Small intestine (tissue), 7 donors: ENCODE measurements around the gene IP6K2. TPM values are rescaled to one million over a fixed set of nuclear protein-coding genes. Genes with fewer than 3 reads are reported as not detected.
A peak's percentile ranks its signal among the peaks of the same experiment; 100 is the strongest.

Experiments
- DNase-seq, 2 donors: peaks; one replicate each; pipeline versions ENCODE4 v3.0.0 to v3.0.0-alpha.2; 2013
- FAIRE-seq: peaks from 2 replicates; lab custom pipeline; 2012; peaks lifted over from hg19 to GRCh38; lab: Jason Lieb, UNC
- H3K27ac ChIP-seq, 3 donors: one replicate each; pipeline ENCODE4 v1.5.1; 2013; ENCODE audit warnings: low read length in 2 of 3, mild to moderate bottlenecking in 2 of 3, control low read depth in 1 of 3, inconsistent platforms in 1 of 3, low read depth in 1 of 3, moderate library complexity in 1 of 3
- H3K27me3 ChIP-seq, 3 donors: one replicate each; pipeline ENCODE4 v1.6.1; 2013; ENCODE audit warnings: low read length in 3 of 3, inconsistent platforms in 1 of 3; ENCODE audit not compliant: control insufficient read depth in 3 of 3, insufficient read depth in 3 of 3
- H3K36me3 ChIP-seq, 3 donors: one replicate each; pipeline ENCODE4 v1.6.1; 2013; ENCODE audit warnings: low read length in 3 of 3, inconsistent platforms in 1 of 3, low read depth in 1 of 3, mild to moderate bottlenecking in 1 of 3, moderate library complexity in 1 of 3; ENCODE audit not compliant: control insufficient read depth in 3 of 3, insufficient read depth in 2 of 3
- H3K4me1 ChIP-seq, 3 donors: one replicate each; pipeline ENCODE4 v1.6.1; 2013; ENCODE audit warnings: low read length in 2 of 3, inconsistent platforms in 1 of 3, low read depth in 1 of 3, mild to moderate bottlenecking in 1 of 3, moderate library complexity in 1 of 3; ENCODE audit not compliant: control insufficient read depth in 3 of 3, insufficient read depth in 2 of 3
- H3K4me3 ChIP-seq, 3 donors: one replicate each; pipeline ENCODE4 v1.5.1; 2013; ENCODE audit warnings: low read length in 3 of 3, control low read depth in 1 of 3, inconsistent platforms in 1 of 3, low read depth in 1 of 3, mild to moderate bottlenecking in 1 of 3, moderate library complexity in 1 of 3
- H3K9me3 ChIP-seq, 2 donors: one replicate each; pipeline ENCODE4 v1.6.1; 2013; ENCODE audit warnings: low read depth in 1 of 2, low read length in 1 of 2; ENCODE audit not compliant: control insufficient read depth in 2 of 2, insufficient read depth in 1 of 2
- WGBS, 3 donors: extraction: QIAGEN DNeasy Blood & Tissue Kit; methylation state at CpG; one replicate each; pipeline ENCODE4 v1.1.7; 2013; 5-methylcytosine and 5-hydroxymethylcytosine counted together
- polyA plus RNA-seq, 4 donors: library from polyadenylated mRNA; stranded (reverse) in 3 of 4; unstranded in 1 of 4; fragments of 200-250 nt in 3 of 4; fragments of 120-200 nt in 1 of 4; gene quantifications; one replicate each; pipeline versions ENCODE4 v1.2.1 to v1.2.3, GENCODE V29; 2013
- donor health status: healthy with polysubstance abuse.
- donor health status: control.
- donor health status: control.
- donor health status: Bipolar disorder and iron deficiency.
- donor health status: healthy.

The IP6K2 gene
- polyA plus RNA-seq, 4 donors = 79.5 to 167 (median 108) TPM

- H3K27me3 ChIP-seq = peaks cover 0 to 28% (median 0%) of the 10 kb centered on the region in 3 donors
- H3K4me1 ChIP-seq = peaks cover 0 to 5% (median 1%) of the 10 kb centered on the region in 3 donors
- 3 to 4% (median 3%) methylated on average over 52 to 94 of the region's 94 CpGs for whole genome bisulfite sequencing, 3 donors
- H3K9me3 ChIP-seq = no peaks in the 10 kb centered on the region
- peak overlapping the region in 1 of 3 donors; percentile 56 for H3K27ac ChIP-seq
- peak; percentile 77 to 93 for DNase-seq
- peak overlapping the region; percentile 19 to 52 (median 50) for H3K4me3 ChIP-seq
- FAIRE-seq = no peak
- peaks cover 0 to 7% (median 0%) of the 10 kb centered on the region in 3 donors for H3K36me3 ChIP-seq
Measured at GRCh38 chr3:48656061-48656840, 60.8 kb downstream of the IP6K2 start.

GRCh38 chr3:48655606-48656005 lies 61.4 kb downstream of the IP6K2 start:
- Histone ChIP-seq H3K4me1 (peaks cover 0 to 4% (median 0%) of the 10 kb centered on the region in 3 donors), H3K36me3 (peaks cover 0 to 12% (median 0%) of the 10 kb centered on the region in 3 donors), H3K27me3 (peaks cover 0 to 22% (median 0%) of the 10 kb centered on the region in 3 donors), H3K9me3 (no peaks in the 10 kb centered on the region), H3K27ac (peak overlapping the region in 1 of 3 donors; percentile 56), H3K4me3 (peak overlapping the region; percentile 19 to 52 (median 27))
- 11 to 23% (median 13%) methylated on average over 25 to 30 of the region's 30 CpGs for WGBS, 3 donors
- no peak for FAIRE-seq
- DNase-seq = peak in 1 of 2 donors; percentile 33

- Histone ChIP-seq H3K27me3 (peaks cover 0 to 17% (median 0%) of the 10 kb centered on the region in 3 donors), H3K4me1 (peaks cover 0 to 4% (median 0%) of the 10 kb centered on the region in 3 donors), H3K36me3 (peaks cover 0 to 12% (median 0%) of the 10 kb centered on the region in 3 donors), H3K27ac (no peak overlapping the region), H3K4me3 (no peak overlapping the region), H3K9me3 (no peaks in the 10 kb centered on the region)
- FAIRE-seq (no peak), DNase-seq (no peak)
- WGBS, 3 donors = 92 to 93% (median 92%) methylated on average over 12 of the region's 12 CpGs
Measured at GRCh38 chr3:48655063-48655462, 62.0 kb downstream of the IP6K2 start.

- DNase-seq (no peak), FAIRE-seq (no peak)
- H3K27ac ChIP-seq = no peak overlapping the region
- H3K4me3 ChIP-seq = no peak overlapping the region
- peaks cover 0 to 15% (median 0%) of the 10 kb centered on the region in 3 donors for H3K36me3 ChIP-seq
- H3K4me1 ChIP-seq = peaks cover 0 to 12% (median 0%) of the 10 kb centered on the region in 3 donors
- WGBS, 3 donors = 92 to 95% (median 93%) methylated on average over 15 of the region's 15 CpGs
- peaks cover 0 to 14% (median 0%) of the 10 kb centered on the region in 3 donors for H3K27me3 ChIP-seq
- H3K9me3 ChIP-seq = no peaks in the 10 kb centered on the region
Measured at GRCh38 chr3:48652923-48653715, 63.9 kb downstream of the IP6K2 start.

- Histone ChIP-seq H3K4me1 (peaks cover 0 to 10% (median 0%) of the 10 kb centered on the region in 3 donors), H3K27ac (no peak overlapping the region), H3K4me3 (no peak overlapping the region), H3K9me3 (no peaks in the 10 kb centered on the region), H3K36me3 (peaks cover 0 to 16% (median 0%) of the 10 kb centered on the region in 3 donors), H3K27me3 (peaks cover 0 to under 1% (median 0%) of the 10 kb centered on the region in 3 donors)
- WGBS, 3 donors = 33 to 71% (median 59%) methylated on average over 11 of the region's 11 CpGs
- DNase-seq (no peak), FAIRE-seq (no peak)
Measured at GRCh38 chr3:48651771-48652170, 65.2 kb downstream of the IP6K2 start.

GRCh38 chr3:48650723-48651122 lies 66.3 kb downstream of the IP6K2 start:
- FAIRE-seq (no peak), DNase-seq (peak in 1 of 2 donors; percentile 28)
- H3K27ac ChIP-seq = no peak overlapping the region
- H3K36me3 ChIP-seq = peaks cover 0 to 23% (median 0%) of the 10 kb centered on the region in 3 donors
- 65 to 85% (median 73%) methylated on average over 12 of the region's 12 CpGs for WGBS, 3 donors
- H3K9me3 ChIP-seq = no peaks in the 10 kb centered on the region
- H3K4me1 ChIP-seq = peaks cover 0 to 8% (median 0%) of the 10 kb centered on the region in 3 donors
- H3K27me3 ChIP-seq = no peaks in the 10 kb centered on the region
- H3K4me3 ChIP-seq = no peak overlapping the region

- H3K36me3 ChIP-seq = peaks cover 0 to 26% (median 0%) of the 10 kb centered on the region in 3 donors
- no peak overlapping the region for H3K27ac ChIP-seq
- H3K27me3 ChIP-seq = no peaks in the 10 kb centered on the region
- no peak overlapping the region for H3K4me3 ChIP-seq
- no peak for DNase-seq
- 73 to 86% (median 82%) methylated on average over 15 of the region's 15 CpGs for WGBS, 3 donors
- no peak for FAIRE-seq
- H3K4me1 ChIP-seq = peaks cover 0 to 8% (median 0%) of the 10 kb centered on the region in 3 donors
- H3K9me3 ChIP-seq = no peaks in the 10 kb centered on the region
Measured at GRCh38 chr3:48648188-48648850, 68.7 kb downstream of the IP6K2 start.
